GM23338 (cell line): ENCODE measurements around the gene PPP1CA. TPM values are rescaled to one million over a fixed set of nuclear protein-coding genes. Genes with fewer than 3 reads are reported as not detected.

Experiments used
- CTCF ChIP-seq, 2 experiments: fragments of 200-600 bp in 1 of 2; sonication (generic) in 1 of 2; conservative IDR thresholded peaks; 2 replicates each; pipeline versions ENCODE4 v1.5.1 to v1.6.1; 2016 to 2017; ENCODE audit warnings: antibody characterized with exemption in 2 of 2, low read depth in 2 of 2, mild to moderate bottlenecking in 2 of 2, moderate library complexity in 1 of 2
- ETS1 ChIP-seq: IDR thresholded peaks from 2 replicates; pipeline ENCODE4 v1.6.1; 2016; ENCODE audit warnings: antibody characterized with exemption
- EZH2 ChIP-seq: fragments of 200-600 bp; sonication (generic); IDR thresholded peaks from one replicate; pipeline ENCODE4 v1.8.0; 2017; ENCODE audit warnings: antibody characterized with exemption, mild to moderate bottlenecking, low read depth; ENCODE audit not compliant: unreplicated experiment
- EZH2phosphoT487 ChIP-seq: fragments of 200-600 bp; sonication (generic); IDR thresholded peaks from one replicate; pipeline ENCODE4 v1.8.1; 2018; ENCODE audit warnings: antibody characterized with exemption; ENCODE audit not compliant: unreplicated experiment
- POLR2AphosphoS5 ChIP-seq: IDR thresholded peaks from 2 replicates; pipeline ENCODE4 v1.6.1; 2016; ENCODE audit warnings: antibody characterized with exemption, low read depth
- STAT1 ChIP-seq: IDR thresholded peaks from one replicate; pipeline ENCODE4 v1.6.1; 2016; ENCODE audit warnings: antibody characterized with exemption; ENCODE audit not compliant: unreplicated experiment
- ZNF114 ChIP-seq: fragments of 250-450 bp; sonication (Bioruptor Pico); IDR thresholded peaks from 2 replicates; pipeline ENCODE4 v1.5.0; 2020; ENCODE audit warnings: mild to moderate bottlenecking, moderate library complexity
- ZNF462 ChIP-seq: fragments of 250-450 bp; sonication (Bioruptor Pico); IDR thresholded peaks from 2 replicates; pipeline ENCODE4 v1.5.0; 2020; ENCODE audit warnings: mild to moderate bottlenecking, moderate library complexity
- polyA plus RNA-seq: library from polyadenylated mRNA; unstranded; fragments of >200 nt; fragmentation: Nextera tagmentation; extraction: Ambion mirVana; gene quantifications from 2 replicates; pipeline ENCODE4 v1.2.1, GENCODE V29; 2016
- total RNA-seq: library from RNA; depleted of rRNA; stranded (reverse); fragments of >200 nt; shearing (Covaris generic); gene quantifications from 2 replicates; pipeline ENCODE4 v1.2.3, GENCODE V29; 2014

PPP1CA gene
- total and polyA plus RNA-seq, 2 experiments from 2014 or later = 217 to 237 TPM

GRCh38 chr11:67384851-67385366 lies 16.7 kb downstream of the PPP1CA start (continued):
- TF ChIP-seq ZNF462 (no peak), ZNF114 (CRISPR knock-in tag) (no peak), ETS1 (no peak), EZH2phosphoT487 (no peak), CTCF (conservative IDR thresholded peaks at IDR 0.05; ENCODE audit: low read depth in 2 of 2) (no peak), STAT1 (no peak), EZH2 (no peak), POLR2AphosphoS5 (no peak)
